Measurements from ENCODE around the gene KLHL33.

KLHL33 gene

DNA sequence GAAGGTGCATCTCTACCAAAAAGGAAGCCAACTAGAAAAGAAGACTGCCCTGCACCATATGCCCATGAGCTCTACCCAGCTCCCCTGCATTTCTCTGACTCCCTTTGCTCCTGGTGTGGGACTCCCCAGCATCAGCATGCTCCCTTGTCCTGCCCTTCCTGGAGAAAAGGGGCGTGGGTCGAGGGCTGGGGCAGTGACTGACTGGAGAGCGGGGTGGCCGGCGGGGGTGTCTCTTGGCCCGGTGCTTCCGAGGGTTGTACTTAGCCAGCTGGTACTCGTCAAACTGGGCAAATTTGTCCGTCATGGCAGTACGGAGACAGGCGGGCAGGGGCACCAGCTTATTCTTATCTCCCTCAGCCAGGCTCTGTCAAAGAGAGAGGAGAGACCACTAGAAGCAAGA, 32.4 kb downstream of the KLHL33 start:
- Histone ChIP-seq H3K4ac (ENCODE audit: low read depth in 1 of 2, low read length in 2 of 2) (no peak overlapping the region), H3K4me1 (ENCODE audit: control insufficient read depth, insufficient read depth, low read depth, low read length) (no peaks in the 10 kb centered on the region), H3K23ac (ENCODE audit: low read length in 2 of 2) (no peak overlapping the region), H2AK5ac (ENCODE audit: low read length, severe bottlenecking) (no peak overlapping the region), H3K9me3 (ENCODE audit: control insufficient read depth, low read length) (no peaks in the 10 kb centered on the region), H3K9ac (ENCODE audit: low read length) (no peak overlapping the region), H4K8ac (ENCODE audit: low read length) (no peak overlapping the region), H2BK15ac (ENCODE audit: low read depth, poor library complexity, severe bottlenecking) (no peak overlapping the region), H2BK120ac (ENCODE audit: low read depth, low read length) (no peak overlapping the region), H3K79me1 (replicated peaks; ENCODE audit: low read length, poor library complexity, severe bottlenecking) (peaks cover 47% of the 10 kb centered on the region), H3K4me3 (ENCODE audit: insufficient read depth in 1 of 2, low read depth in 1 of 2, low read length in 2 of 2) (no peak overlapping the region), H2AFZ (ENCODE audit: low read depth, low read length) (no peak overlapping the region), H3K36me3 (ENCODE audit: control insufficient read depth in 1 of 2, insufficient read depth in 2 of 2, low read depth in 1 of 2, low read length in 2 of 2) (peaks cover 53 to 95% of the 10 kb centered on the region in 2 experiments), H3K27ac (ENCODE audit: low read length, poor library complexity, severe bottlenecking) (no peak overlapping the region), H4K91ac (ENCODE audit: low read length) (no peak overlapping the region), H3K14ac (ENCODE audit: low read length in 2 of 2) (no peak overlapping the region), H3K27me3 (ENCODE audit: control insufficient read depth in 1 of 2, insufficient read depth in 1 of 2, low read length in 2 of 2) (no peaks in the 10 kb centered on the region), H2BK12ac (ENCODE audit: low read length in 2 of 2) (no peak overlapping the region), H3K18ac (ENCODE audit: low read depth in 1 of 2, low read length in 2 of 2) (no peak overlapping the region), H3K4me2 (ENCODE audit: low read length, poor library complexity, severe bottlenecking) (no peak overlapping the region), H2BK5ac (ENCODE audit: low read depth, low read length, poor library complexity, severe bottlenecking) (no peak overlapping the region)
- DNase-seq: no peak
- 99% methylated on average over 11 of the region's 11 CpGs for WGBS

DNA sequence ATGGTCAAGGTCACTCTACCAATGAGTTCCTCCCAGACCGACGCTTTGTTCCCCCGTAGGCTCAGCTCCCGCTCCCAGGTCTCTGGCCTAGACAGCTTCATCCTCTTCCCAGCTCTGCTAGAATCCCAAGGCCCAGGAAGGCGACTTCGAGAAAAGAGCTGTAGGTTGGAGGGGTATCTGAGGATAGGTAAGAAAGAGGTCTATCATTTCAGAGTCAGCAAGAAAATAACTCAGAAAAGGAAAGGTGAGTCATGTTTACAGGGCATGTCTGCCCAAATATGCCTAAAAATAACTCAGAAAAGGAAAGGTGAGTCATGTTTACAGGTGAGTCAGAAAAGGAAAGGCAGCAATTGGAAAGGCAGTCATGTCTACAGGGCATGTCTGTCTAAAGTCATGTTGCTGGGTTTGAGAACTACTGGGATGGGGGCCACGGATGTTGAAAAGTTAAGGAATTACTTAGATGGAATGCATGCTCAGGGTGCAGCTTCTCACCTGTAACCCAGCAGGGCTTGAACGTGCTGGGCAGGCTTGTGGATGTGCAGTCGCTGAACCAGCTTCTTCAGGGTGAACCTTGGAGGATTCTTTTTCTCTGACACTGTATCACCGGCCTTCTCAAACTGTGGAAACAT, 34.9 kb downstream of the KLHL33 start:
- peaks cover 45 to 92% of the 10 kb centered on the region in 2 experiments for H3K36me3 ChIP-seq (ENCODE audit: control insufficient read depth in 1 of 2, insufficient read depth in 2 of 2, low read depth in 1 of 2, low read length in 2 of 2)
- no peak overlapping the region for H2BK5ac ChIP-seq (ENCODE audit: low read depth, low read length, poor library complexity, severe bottlenecking)
- no peak for DNase-seq
- no peak overlapping the region for H2AK5ac ChIP-seq (ENCODE audit: low read length, severe bottlenecking)
- H2BK15ac ChIP-seq (ENCODE audit: low read depth, poor library complexity, severe bottlenecking): no peak overlapping the region
- no peak overlapping the region for H3K23ac ChIP-seq (ENCODE audit: low read length in 2 of 2)
- H2BK120ac ChIP-seq (ENCODE audit: low read depth, low read length): no peak overlapping the region
- H3K4me2 ChIP-seq (ENCODE audit: low read length, poor library complexity, severe bottlenecking): no peak overlapping the region
- no peaks in the 10 kb centered on the region for H3K27me3 ChIP-seq (ENCODE audit: control insufficient read depth in 1 of 2, insufficient read depth in 1 of 2, low read length in 2 of 2)
- H3K4ac ChIP-seq (ENCODE audit: low read depth in 1 of 2, low read length in 2 of 2): no peak overlapping the region
- no peak overlapping the region for H4K91ac ChIP-seq (ENCODE audit: low read length)
- no peak overlapping the region for H3K9ac ChIP-seq (ENCODE audit: low read length)
- peaks cover 31% of the 10 kb centered on the region for H3K79me1 ChIP-seq (replicated peaks; ENCODE audit: low read length, poor library complexity, severe bottlenecking)
- H2AFZ ChIP-seq (ENCODE audit: low read depth, low read length): no peak overlapping the region
- no peak overlapping the region for H4K8ac ChIP-seq (ENCODE audit: low read length)
- no peak overlapping the region for H3K14ac ChIP-seq (ENCODE audit: low read length in 2 of 2)
- H3K27ac ChIP-seq (ENCODE audit: low read length, poor library complexity, severe bottlenecking): no peak overlapping the region
- H3K4me1 ChIP-seq (ENCODE audit: control insufficient read depth, insufficient read depth, low read depth, low read length): no peaks in the 10 kb centered on the region
- no peak overlapping the region for H2BK12ac ChIP-seq (ENCODE audit: low read length in 2 of 2)
- H3K9me3 ChIP-seq (ENCODE audit: control insufficient read depth, low read length): no peaks in the 10 kb centered on the region
- WGBS: 95% methylated on average over 10 of the region's 10 CpGs
- H3K4me3 ChIP-seq (ENCODE audit: insufficient read depth in 1 of 2, low read depth in 1 of 2, low read length in 2 of 2): no peak overlapping the region
- no peak overlapping the region for H3K18ac ChIP-seq (ENCODE audit: low read depth in 1 of 2, low read length in 2 of 2)

DNA sequence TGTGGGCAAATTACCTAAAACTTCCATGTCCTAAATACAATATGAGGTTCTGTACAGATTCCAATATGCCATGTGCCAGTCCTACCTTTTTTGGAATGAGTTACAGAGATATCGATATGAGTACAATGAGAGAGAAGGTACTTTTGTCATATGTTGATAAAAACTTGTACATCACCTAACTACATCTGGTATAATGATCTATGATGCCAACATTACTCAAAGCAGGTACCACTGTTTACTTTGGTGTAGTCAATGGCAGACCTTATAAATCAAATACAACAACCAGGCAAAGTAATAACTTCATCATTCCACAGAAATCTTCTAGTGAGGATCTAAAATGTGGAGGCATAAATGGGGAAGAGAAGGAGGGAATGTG, 35.4 kb downstream of the KLHL33 start:
- H3K14ac ChIP-seq (ENCODE audit: low read length in 2 of 2): no peak overlapping the region
- H2AK5ac ChIP-seq (ENCODE audit: low read length, severe bottlenecking): no peak overlapping the region
- peaks cover 48 to 93% of the 10 kb centered on the region in 2 experiments for H3K36me3 ChIP-seq (ENCODE audit: control insufficient read depth in 1 of 2, insufficient read depth in 2 of 2, low read depth in 1 of 2, low read length in 2 of 2)
- peaks cover 31% of the 10 kb centered on the region for H3K79me1 ChIP-seq (replicated peaks; ENCODE audit: low read length, poor library complexity, severe bottlenecking)
- H3K9me3 ChIP-seq (ENCODE audit: control insufficient read depth, low read length): no peaks in the 10 kb centered on the region
- no peak overlapping the region for H3K4me3 ChIP-seq (ENCODE audit: insufficient read depth in 1 of 2, low read depth in 1 of 2, low read length in 2 of 2)
- no peaks in the 10 kb centered on the region for H3K27me3 ChIP-seq (ENCODE audit: control insufficient read depth in 1 of 2, insufficient read depth in 1 of 2, low read length in 2 of 2)
- 83% methylated on average over 1 of the region's 1 CpG for WGBS
- H4K8ac ChIP-seq (ENCODE audit: low read length): no peak overlapping the region
- DNase-seq: no peak
- H3K18ac ChIP-seq (ENCODE audit: low read depth in 1 of 2, low read length in 2 of 2): no peak overlapping the region
- H4K91ac ChIP-seq (ENCODE audit: low read length): no peak overlapping the region
- H2BK5ac ChIP-seq (ENCODE audit: low read depth, low read length, poor library complexity, severe bottlenecking): no peak overlapping the region
- H3K27ac ChIP-seq (ENCODE audit: low read length, poor library complexity, severe bottlenecking): no peak overlapping the region
- H3K23ac ChIP-seq (ENCODE audit: low read length in 2 of 2): no peak overlapping the region
- H3K4me1 ChIP-seq (ENCODE audit: control insufficient read depth, insufficient read depth, low read depth, low read length): no peaks in the 10 kb centered on the region
- no peak overlapping the region for H2BK15ac ChIP-seq (ENCODE audit: low read depth, poor library complexity, severe bottlenecking)
- H3K4me2 ChIP-seq (ENCODE audit: low read length, poor library complexity, severe bottlenecking): no peak overlapping the region
- H3K4ac ChIP-seq (ENCODE audit: low read depth in 1 of 2, low read length in 2 of 2): no peak overlapping the region
- no peak overlapping the region for H2BK12ac ChIP-seq (ENCODE audit: low read length in 2 of 2)
- H2BK120ac ChIP-seq (ENCODE audit: low read depth, low read length): no peak overlapping the region
- no peak overlapping the region for H2AFZ ChIP-seq (ENCODE audit: low read depth, low read length)
- H3K9ac ChIP-seq (ENCODE audit: low read length): no peak overlapping the region

DNA sequence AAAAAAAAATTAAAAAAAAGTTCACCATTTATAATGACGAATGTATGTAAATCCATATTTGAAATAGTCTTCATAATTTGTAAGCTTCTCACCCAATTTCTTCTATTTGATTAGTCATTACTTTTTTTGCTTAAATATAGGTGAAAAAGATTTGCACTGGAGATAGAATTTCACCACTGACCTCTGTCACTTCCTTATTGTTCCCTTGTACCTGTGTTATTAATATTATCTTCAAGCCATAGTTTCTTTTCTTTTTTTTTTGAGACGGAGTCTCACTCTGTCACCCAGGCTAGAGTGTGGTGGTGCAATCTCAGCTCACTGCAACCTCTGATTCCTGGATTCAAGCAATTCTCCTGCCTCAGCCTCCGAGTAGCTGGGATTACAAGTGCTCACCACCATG, 38.5 kb downstream of the KLHL33 start:
- Histone ChIP-seq H3K79me1 (replicated peaks; ENCODE audit: low read length, poor library complexity, severe bottlenecking) (peaks cover 19% of the 10 kb centered on the region), H3K9ac (ENCODE audit: low read length) (no peak overlapping the region), H4K91ac (ENCODE audit: low read length) (no peak overlapping the region), H3K4me3 (ENCODE audit: insufficient read depth in 1 of 2, low read depth in 1 of 2, low read length in 2 of 2) (no peak overlapping the region), H3K4me1 (ENCODE audit: control insufficient read depth, insufficient read depth, low read depth, low read length) (no peaks in the 10 kb centered on the region), H3K27ac (ENCODE audit: low read length, poor library complexity, severe bottlenecking) (no peak overlapping the region), H3K23ac (ENCODE audit: low read length in 2 of 2) (no peak overlapping the region), H2AFZ (ENCODE audit: low read depth, low read length) (no peak overlapping the region), H2BK15ac (ENCODE audit: low read depth, poor library complexity, severe bottlenecking) (no peak overlapping the region), H3K4me2 (ENCODE audit: low read length, poor library complexity, severe bottlenecking) (no peak overlapping the region), H4K8ac (ENCODE audit: low read length) (no peak overlapping the region), H3K27me3 (ENCODE audit: control insufficient read depth in 1 of 2, insufficient read depth in 1 of 2, low read length in 2 of 2) (no peaks in the 10 kb centered on the region), H2AK5ac (ENCODE audit: low read length, severe bottlenecking) (no peak overlapping the region), H3K9me3 (ENCODE audit: control insufficient read depth, low read length) (no peaks in the 10 kb centered on the region), H2BK120ac (ENCODE audit: low read depth, low read length) (no peak overlapping the region), H3K36me3 (ENCODE audit: control insufficient read depth in 1 of 2, insufficient read depth in 2 of 2, low read depth in 1 of 2, low read length in 2 of 2) (peaks cover 42 to 86% of the 10 kb centered on the region in 2 experiments), H2BK12ac (ENCODE audit: low read length in 2 of 2) (no peak overlapping the region), H3K14ac (ENCODE audit: low read length in 2 of 2) (no peak overlapping the region), H3K4ac (ENCODE audit: low read depth in 1 of 2, low read length in 2 of 2) (no peak overlapping the region), H2BK5ac (ENCODE audit: low read depth, low read length, poor library complexity, severe bottlenecking) (no peak overlapping the region), H3K18ac (ENCODE audit: low read depth in 1 of 2, low read length in 2 of 2) (no peak overlapping the region)
- 100% methylated on average over 2 of the region's 3 CpGs for WGBS
- no peak for DNase-seq
